RWPE2 (cell line): ENCODE data around the gene SPEN.
"Not testable (repeated sequence)": the region's sequence is repeated elsewhere in the genome, so short reads cannot be mapped to it uniquely, and the experiment has no call there.

ENCODE experiments used
- ATAC-seq: fragments of 200-7000 bp; cut with Tn5 transposase; 3 replicates; pipeline ENCODE4 v1.9.1; 2021; ENCODE audit warnings: low read depth
- DNase-seq: peaks from one replicate; pipeline ENCODE4 v3.0.0-alpha.2; 2020; ENCODE audit warnings: low spot score
- H3K27ac ChIP-seq: fragments of 450-650 bp; 2 replicates; pipeline ENCODE4 v1.5.1; 2017; ENCODE audit warnings: mild to moderate bottlenecking; ENCODE audit not compliant: poor library complexity, severe bottlenecking
- H3K27me3 ChIP-seq: fragments of 250-450 bp; sonication (Bioruptor Pico); 2 replicates; pipeline ENCODE4 v1.5.1; 2021; ENCODE audit warnings: mild to moderate bottlenecking, moderate library complexity; ENCODE audit not compliant: insufficient read depth, poor library complexity, severe bottlenecking
- H3K36me3 ChIP-seq: fragments of 250-450 bp; sonication (Bioruptor Pico); 2 replicates; pipeline ENCODE4 v1.5.1; 2020; ENCODE audit warnings: low read depth, mild to moderate bottlenecking, moderate library complexity
- H3K4me1 ChIP-seq: fragments of 250-450 bp; sonication (Bioruptor Pico); 2 replicates; pipeline ENCODE4 v1.5.1; 2021; ENCODE audit warnings: mild to moderate bottlenecking, moderate library complexity; ENCODE audit not compliant: insufficient read depth, poor library complexity, severe bottlenecking
- H3K4me3 ChIP-seq: fragments of 250-450 bp; sonication (Bioruptor Pico); 2 replicates; pipeline ENCODE4 v1.5.1; 2021; ENCODE audit warnings: mild to moderate bottlenecking, moderate library complexity; ENCODE audit not compliant: severe bottlenecking
- H3K9me3 ChIP-seq: fragments of 250-450 bp; sonication (Bioruptor Pico); 2 replicates; pipeline ENCODE4 v1.5.1; 2021; ENCODE audit warnings: mild to moderate bottlenecking, moderate library complexity; ENCODE audit not compliant: severe bottlenecking
- TF ChIP-seq, protein P1 (sequence below): fragments of 450-650 bp; IDR thresholded peaks from one replicate; pipeline ENCODE4 v1.5.1; 2017; ENCODE audit warnings: mild to moderate bottlenecking, moderate library complexity; ENCODE audit not compliant: poor library complexity, severe bottlenecking

The SPEN gene

GRCh38 chr1:15885269-15885668 lies 37.8 kb downstream of the SPEN start:
- Histone ChIP-seq H3K36me3 (peaks cover 34% of the 10 kb centered on the region), H3K9me3 (no peaks in the 10 kb centered on the region), H3K27ac (peak overlapping the region; percentile 86), H3K27me3 (no peaks in the 10 kb centered on the region), H3K4me1 (peaks cover 30% of the 10 kb centered on the region), H3K4me3 (no peak overlapping the region)
- DNase-seq: no peak
- ATAC-seq: no peak; the same call in 2 of the 3 replicates
- TF ChIP-seq, protein P1, sequence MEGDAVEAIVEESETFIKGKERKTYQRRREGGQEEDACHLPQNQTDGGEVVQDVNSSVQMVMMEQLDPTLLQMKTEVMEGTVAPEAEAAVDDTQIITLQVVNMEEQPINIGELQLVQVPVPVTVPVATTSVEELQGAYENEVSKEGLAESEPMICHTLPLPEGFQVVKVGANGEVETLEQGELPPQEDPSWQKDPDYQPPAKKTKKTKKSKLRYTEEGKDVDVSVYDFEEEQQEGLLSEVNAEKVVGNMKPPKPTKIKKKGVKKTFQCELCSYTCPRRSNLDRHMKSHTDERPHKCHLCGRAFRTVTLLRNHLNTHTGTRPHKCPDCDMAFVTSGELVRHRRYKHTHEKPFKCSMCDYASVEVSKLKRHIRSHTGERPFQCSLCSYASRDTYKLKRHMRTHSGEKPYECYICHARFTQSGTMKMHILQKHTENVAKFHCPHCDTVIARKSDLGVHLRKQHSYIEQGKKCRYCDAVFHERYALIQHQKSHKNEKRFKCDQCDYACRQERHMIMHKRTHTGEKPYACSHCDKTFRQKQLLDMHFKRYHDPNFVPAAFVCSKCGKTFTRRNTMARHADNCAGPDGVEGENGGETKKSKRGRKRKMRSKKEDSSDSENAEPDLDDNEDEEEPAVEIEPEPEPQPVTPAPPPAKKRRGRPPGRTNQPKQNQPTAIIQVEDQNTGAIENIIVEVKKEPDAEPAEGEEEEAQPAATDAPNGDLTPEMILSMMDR: no peak

DNA sequence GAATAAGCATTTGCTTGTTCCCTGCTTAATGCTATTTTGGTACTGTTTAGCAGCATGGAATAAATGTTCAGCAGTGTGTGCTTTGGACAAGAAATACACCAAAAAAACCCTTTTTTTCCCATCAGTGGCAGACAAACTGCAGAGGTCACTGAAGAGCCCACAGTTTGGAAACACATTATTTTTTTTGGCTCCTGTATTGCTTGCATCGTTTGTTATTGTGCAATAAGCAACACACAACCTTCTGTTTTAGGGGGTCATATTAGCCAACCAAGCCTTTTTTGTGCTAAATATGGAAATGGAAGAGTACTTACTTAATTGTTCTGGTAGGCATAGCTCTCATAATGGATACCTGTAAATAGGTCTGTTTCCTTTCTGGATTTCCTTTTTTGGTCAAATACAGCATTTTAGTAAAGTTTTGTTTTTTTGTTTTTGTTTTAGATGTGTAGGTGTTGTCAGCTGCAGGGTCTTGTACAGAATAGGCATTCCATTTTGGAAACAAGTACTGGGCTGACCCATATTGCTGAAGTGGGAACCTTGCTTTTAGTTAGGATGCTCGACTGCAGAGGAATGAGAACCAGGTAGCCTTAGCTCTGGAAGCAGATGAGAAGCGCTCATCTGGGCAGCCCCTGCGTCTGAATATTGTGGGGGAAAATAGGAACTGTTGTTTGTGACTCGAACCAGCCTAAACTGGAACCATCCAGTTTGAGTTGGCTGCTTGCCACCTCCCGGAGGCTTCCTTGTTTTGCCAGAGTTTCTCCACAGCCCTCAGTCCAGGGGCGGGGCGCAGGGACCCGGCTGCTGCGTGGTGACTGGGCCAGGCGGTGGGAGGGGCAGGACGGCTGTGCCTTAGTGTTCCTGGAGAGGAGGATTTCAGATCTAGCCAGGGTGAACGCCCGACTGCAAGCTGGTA lies 38.4 kb downstream of the SPEN start:
- Histone ChIP-seq H3K4me3 (peak overlapping the region; percentile 19), H3K36me3 (peaks cover 39% of the 10 kb centered on the region)
- peak; percentile 96 for ATAC-seq

DNA sequence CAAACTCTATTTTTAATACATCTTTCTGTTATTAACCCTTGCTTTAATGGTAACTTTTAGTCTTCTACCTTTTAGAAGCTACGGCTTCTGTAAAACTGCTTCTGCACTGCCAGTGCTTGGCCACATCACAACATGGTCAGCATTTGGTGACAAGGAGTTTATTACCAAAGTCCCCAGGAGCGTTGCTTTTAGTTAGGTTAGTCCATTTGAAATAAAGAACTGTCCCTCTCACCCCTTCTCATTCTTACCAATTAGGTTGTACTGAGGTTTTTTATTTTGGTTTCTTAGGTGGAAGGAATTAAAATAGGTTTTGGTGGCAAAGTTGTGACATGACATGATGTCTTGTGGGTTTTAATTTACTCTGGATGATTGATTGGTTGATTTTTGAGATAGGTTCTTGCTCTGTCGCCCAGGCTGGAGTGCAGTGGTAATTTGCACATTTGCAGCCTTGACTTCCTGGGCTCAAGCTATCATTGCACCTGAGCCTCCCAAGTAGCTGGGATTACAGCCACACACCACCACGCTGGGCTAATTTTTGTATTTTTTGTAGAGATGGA lies 39.2 kb downstream of the SPEN start:
- ATAC-seq (no peak), DNase-seq (no peak)
- peaks cover 30% of the 10 kb centered on the region for H3K4me1 ChIP-seq
- H3K36me3 ChIP-seq: peaks cover 32% of the 10 kb centered on the region
- TF ChIP-seq, protein P1: no peak
- peak overlapping the region; percentile 86 for H3K27ac ChIP-seq
- peak overlapping the region; percentile 19 for H3K4me3 ChIP-seq
- no peaks in the 10 kb centered on the region for H3K27me3 ChIP-seq
- H3K9me3 ChIP-seq: no peaks in the 10 kb centered on the region

More for the DNA sequence above, 38.4 kb downstream of the SPEN start:
- peak; percentile 92 for DNase-seq
- Histone ChIP-seq H3K9me3 (no peaks in the 10 kb centered on the region), H3K27me3 (no peaks in the 10 kb centered on the region), H3K4me1 (peaks cover 30% of the 10 kb centered on the region), H3K27ac (peak overlapping the region; percentile 86)
- TF ChIP-seq, protein P1: peak; percentile 47

- ATAC-seq, H3K9me3 ChIP-seq, H3K27me3 ChIP-seq, DNase-seq, H3K4me3 ChIP-seq: not testable (repeated sequence)
- peaks cover 52% of the 10 kb centered on the region for H3K36me3 ChIP-seq
- H3K4me1 ChIP-seq: peaks cover 14% of the 10 kb centered on the region
- peak overlapping the region; percentile 39 for H3K27ac ChIP-seq
Measured at GRCh38 chr1:15892857-15893599, 45.5 kb downstream of the SPEN start.

DNA sequence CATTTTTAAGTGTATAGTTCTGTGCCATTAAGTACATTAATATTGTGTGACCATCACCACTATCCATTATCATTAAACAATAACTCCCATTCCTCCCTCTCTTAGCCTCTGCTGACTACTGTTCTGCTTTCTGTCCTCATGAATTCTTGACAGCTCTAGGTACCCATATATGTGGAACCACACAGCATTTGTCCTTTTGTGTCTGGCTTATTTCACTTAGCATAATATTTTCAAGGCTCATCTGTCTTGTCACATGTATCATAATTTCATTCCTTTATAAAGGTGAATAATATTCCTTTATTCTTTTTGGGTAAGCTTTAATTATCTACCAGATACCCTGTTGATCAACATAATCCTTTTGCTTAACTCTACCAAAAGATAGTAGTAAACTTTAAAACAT lies 47.7 kb downstream of the SPEN start:
- H3K27ac ChIP-seq: no peak overlapping the region
- TF ChIP-seq, protein P1: no peak
- peaks cover 59% of the 10 kb centered on the region for H3K36me3 ChIP-seq
- H3K9me3 ChIP-seq: no peaks in the 10 kb centered on the region
- H3K4me1 ChIP-seq: peaks cover 20% of the 10 kb centered on the region
- no peaks in the 10 kb centered on the region for H3K27me3 ChIP-seq
- ATAC-seq (no peak), DNase-seq (no peak)
- H3K4me3 ChIP-seq: no peak overlapping the region

- Histone ChIP-seq H3K36me3 (peaks cover 56% of the 10 kb centered on the region), H3K27ac (peak overlapping the region; percentile 10), H3K4me1 (peaks cover 27% of the 10 kb centered on the region)
- not testable (repeated sequence) for H3K27me3 ChIP-seq, H3K4me3 ChIP-seq, DNase-seq, H3K9me3 ChIP-seq, ATAC-seq
Measured at GRCh38 chr1:15896841-15897610, 49.5 kb downstream of the SPEN start.
